ENCODE measurements around the gene CYP2J2.

GRCh38 chr1:59908682-59909081, 17.9 kb downstream of the CYP2J2 start:
- TF ChIP-seq CTCF (IDR thresholded peaks at IDR 0.05): no peak
- no peak for TF ChIP-seq EZH2 (IDR thresholded peaks at IDR 0.05)
- TF ChIP-seq EZH2phosphoT487 (IDR thresholded peaks at IDR 0.05): no peak
